HCT116 (cell line): ENCODE measurements around the gene KCNJ16. TPM values are rescaled to one million over a fixed set of nuclear protein-coding genes. Genes with fewer than 3 reads are reported as not detected.

ENCODE experiments used
- ATAC-seq: fragments of 200-7000 bp; cut with Tn5 transposase; 2 replicates; pipeline ENCODE4 v1.9.1; 2020; ENCODE audit warnings: mild to moderate bottlenecking, moderate library complexity
- BruUV-seq: library from RNA; stranded (reverse); fragments of 400-500 nt; replicated peaks from 2 replicates; lab custom pipeline; 2021; lab: Mats Ljungman, UMichigan
- CTCF ChIA-PET: fragments of 300-600 bp; sonication (Branson Sonifier 250); formaldehyde crosslinking; loops from one replicate; lab custom pipeline; 2021; ENCODE audit warnings: antibody characterized with exemption; lab: Charles Lee
- POLR2A ChIA-PET: fragments of 300-600, 350-600 bp; sonication (Branson Sonifier 250); formaldehyde crosslinking; loops from one replicate; lab custom pipeline; 2021; ENCODE audit warnings: antibody characterized with exemption; lab: Charles Lee
- RAD21 ChIA-PET, 2 experiments: fragments of 300-600 bp; sonication (Branson Sonifier 250); formaldehyde crosslinking; loops; one replicate each; lab custom pipeline; 2023; ENCODE audit warnings: low total read pairs in 2 of 2; ENCODE audit not compliant: uncharacterized antibody in 2 of 2, unreplicated experiment in 2 of 2, low non-redundant PET in 1 of 2; lab: Charles Lee
- DNase-seq: peaks from one replicate; pipeline ENCODE4 v3.0.0-alpha.2; 2010; ENCODE audit warnings: low read depth, low spot score
- H2AFZ ChIP-seq: fragments of 200-600 bp; shearing (Covaris generic), sonication (generic); 2 replicates; pipeline ENCODE4 v1.6.1; 2017; ENCODE audit warnings: low read depth, mixed run types, mixed read lengths, antibody characterized with exemption, low read length; ENCODE audit not compliant: poor library complexity, severe bottlenecking
- H3K27ac ChIP-seq: 2 replicates; pipeline ENCODE4 v1.5.1; 2012; ENCODE audit warnings: low read depth, low read length
- H3K27me3 ChIP-seq: fragments of 200-600 bp; sonication (generic); 2 replicates; pipeline ENCODE4 v1.6.1; 2016; ENCODE audit warnings: mixed run types, low read length, mixed read lengths; ENCODE audit not compliant: insufficient read depth
- H3K36me3 ChIP-seq, 2 experiments: fragments of 200-500 bp in 1 of 2; fragments of 200-600 bp in 1 of 2; sonication (Bioruptor generic) in 1 of 2; sonication (generic) in 1 of 2; 2 replicates each; pipeline versions ENCODE4 v1.5.1 to v1.6.1; 2014 to 2016; ENCODE audit warnings: low read length in 2 of 2, inconsistent platforms in 1 of 2, mixed read lengths in 1 of 2, mixed run types in 1 of 2; ENCODE audit not compliant: insufficient read depth in 2 of 2, control insufficient read depth in 1 of 2
- H3K4me1 ChIP-seq, 2 experiments: fragments of 200-600 bp in 1 of 2; sonication (generic) in 1 of 2; 2 replicates each; pipeline versions ENCODE4 v1.5.1 to v1.6.1; 2012 to 2017; ENCODE audit warnings: low read length in 2 of 2, inconsistent platforms in 1 of 2, mild to moderate bottlenecking in 1 of 2, mixed read lengths in 1 of 2, mixed run types in 1 of 2, moderate library complexity in 1 of 2; ENCODE audit not compliant: insufficient read depth in 2 of 2, control insufficient read depth in 1 of 2
- H3K4me2 ChIP-seq: fragments of 200-600 bp; sonication (generic); 2 replicates; pipeline ENCODE4 v1.6.1; 2017; ENCODE audit warnings: mixed run types, low read length, mixed read lengths
- H3K4me3 ChIP-seq, 2 experiments: fragments of 200-600 bp in 1 of 2; sonication (generic) in 1 of 2; replicated peaks in 1 of 2; 2 replicates each; pipeline ENCODE4 v1.5.1; 2011 to 2016; ENCODE audit warnings: low read length in 2 of 2, control low read depth in 1 of 2, low read depth in 1 of 2, mild to moderate bottlenecking in 1 of 2, mixed read lengths in 1 of 2, mixed run types in 1 of 2
- H3K79me2 ChIP-seq: fragments of 200-600 bp; sonication (generic); 2 replicates; pipeline ENCODE4 v1.6.1; 2017; ENCODE audit warnings: mild to moderate bottlenecking, mixed run types, low read length, moderate library complexity, mixed read lengths; ENCODE audit not compliant: insufficient read depth
- H3K9ac ChIP-seq: fragments of 200-600 bp; sonication (generic); 2 replicates; pipeline ENCODE4 v1.6.1; 2016; ENCODE audit warnings: low read length, mixed read lengths
- H3K9me2 ChIP-seq: fragments of 200-600 bp; sonication (generic), shearing (Covaris generic); 2 replicates; pipeline ENCODE4 v1.6.1; 2017; ENCODE audit warnings: mixed run types, mild to moderate bottlenecking, moderate library complexity; ENCODE audit not compliant: insufficient read depth
- H3K9me3 ChIP-seq, 2 experiments: fragments of 200-500 bp in 1 of 2; fragments of 200-600 bp in 1 of 2; sonication (Bioruptor generic) in 1 of 2; sonication (generic) in 1 of 2; 2 replicates each; pipeline ENCODE4 v1.6.1; 2014 to 2017; ENCODE audit warnings: low read length in 2 of 2, mixed read lengths in 2 of 2, inconsistent platforms in 1 of 2, low read depth in 1 of 2, mild to moderate bottlenecking in 1 of 2, mixed run types in 1 of 2, moderate library complexity in 1 of 2; ENCODE audit not compliant: control insufficient read depth in 1 of 2, insufficient read depth in 1 of 2
- H4K20me1 ChIP-seq: fragments of 200-600 bp; sonication (generic), shearing (Covaris generic); 2 replicates; pipeline ENCODE4 v1.6.1; 2017; ENCODE audit warnings: mixed run types, mild to moderate bottlenecking, moderate library complexity; ENCODE audit not compliant: insufficient read depth
- ATF3 ChIP-seq: IDR thresholded peaks from 2 replicates; pipeline ENCODE4 v1.6.1; 2012
- CBX3 ChIP-seq: IDR thresholded peaks from 2 replicates; pipeline ENCODE4 v1.6.1; 2012; ENCODE audit warnings: low read depth
- CEBPB ChIP-seq: IDR thresholded peaks from 2 replicates; pipeline ENCODE4 v1.6.1; 2012; ENCODE audit warnings: low read depth
- CTCF ChIP-seq, 3 experiments: fragments of 200-600 bp in 1 of 3; sonication (generic) in 1 of 3; IDR thresholded peaks in 2 of 3; conservative IDR thresholded peaks in 1 of 3; 2 replicates each; pipeline ENCODE4 v1.5.1; 2012 to 2017; ENCODE audit warnings: low read depth in 2 of 3, low read length in 2 of 3, antibody characterized with exemption in 1 of 3, borderline replicate concordance in 1 of 3, control low read depth in 1 of 3, mild to moderate bottlenecking in 1 of 3, mixed read lengths in 1 of 3, mixed run types in 1 of 3, moderate library complexity in 1 of 3; ENCODE audit not compliant: insufficient read depth in 1 of 3
- EGR1 ChIP-seq: IDR thresholded peaks from 2 replicates; pipeline ENCODE4 v1.6.1; 2012; ENCODE audit warnings: low read depth
- ELF1 ChIP-seq: IDR thresholded peaks from 2 replicates; pipeline ENCODE4 v1.6.1; 2012; ENCODE audit warnings: low read depth, borderline replicate concordance
- EZH2 ChIP-seq: fragments of 200-600 bp; sonication (generic); IDR thresholded peaks from 2 replicates; pipeline ENCODE4 v1.6.1; 2017; ENCODE audit warnings: antibody characterized with exemption, mixed run types
- EZH2phosphoT487 ChIP-seq: fragments of 200-600 bp; IDR thresholded peaks from 2 replicates; pipeline ENCODE4 v1.6.1; 2018; ENCODE audit warnings: antibody characterized with exemption, borderline replicate concordance
- FOSL1 ChIP-seq: IDR thresholded peaks from 2 replicates; pipeline ENCODE4 v1.6.1; 2012; ENCODE audit warnings: low read depth
- JUND ChIP-seq: IDR thresholded peaks from 2 replicates; pipeline ENCODE4 v1.6.1; 2012
- MAX ChIP-seq: IDR thresholded peaks from 2 replicates; pipeline ENCODE4 v1.6.1; 2012
- POLR2A ChIP-seq: IDR thresholded peaks from 2 replicates; pipeline ENCODE4 v1.7.0; 2011; ENCODE audit warnings: borderline replicate concordance; ENCODE audit not compliant: insufficient read depth, insufficient read length; ENCODE audit errors: extremely low read depth
- POLR2AphosphoS5 ChIP-seq: IDR thresholded peaks from 2 replicates; pipeline ENCODE4 v1.6.1; 2011; ENCODE audit warnings: mild to moderate bottlenecking, low read depth, low read length, moderate library complexity
- RAD21 ChIP-seq: IDR thresholded peaks from 2 replicates; pipeline ENCODE4 v1.6.1; 2012; ENCODE audit warnings: low read depth, mild to moderate bottlenecking
- SIN3A ChIP-seq: IDR thresholded peaks from 2 replicates; pipeline ENCODE4 v1.6.1; 2012; ENCODE audit warnings: low read depth
- SP1 ChIP-seq: IDR thresholded peaks from 2 replicates; pipeline ENCODE4 v1.6.1; 2012; ENCODE audit warnings: low read depth
- ZBTB33 ChIP-seq: IDR thresholded peaks from 2 replicates; pipeline ENCODE4 v1.6.1; 2011; ENCODE audit warnings: mild to moderate bottlenecking, low read length, moderate library complexity; ENCODE audit not compliant: insufficient replicate concordance; ENCODE audit errors: extremely low read depth
- ZFX ChIP-seq: fragments of 450-650 bp; IDR thresholded peaks from 2 replicates; pipeline ENCODE4 v1.6.1; 2017
- ZNF274 ChIP-seq: fragments of 200-500 bp; sonication (Bioruptor generic); IDR thresholded peaks from 2 replicates; pipeline ENCODE4 v1.6.1; 2014; ENCODE audit warnings: mild to moderate bottlenecking, low read depth, low read length, inconsistent platforms
- intact Hi-C: fragments of 100-400 bp; cut with micrococcal nuclease; formaldehyde crosslinking; loops from 2 replicates; pipeline ENCODE4 v1.10.0; 2022
- total RNA-seq: library from RNA; stranded (reverse); gene quantifications from one replicate; pipeline ENCODE4 v1.2.1, GENCODE V29; 2021; ENCODE audit not compliant: unreplicated experiment

The KCNJ16 gene
- total RNA-seq, 1 experiment from 2014 or later: not detected

GRCh38 chr17:70071127-70071526, 3.9 kb upstream of the KCNJ16 start:
- no peaks in the 10 kb centered on the region for H3K36me3 ChIP-seq
- H3K9me3 ChIP-seq: peaks cover 3 to 4% of the 10 kb centered on the region in 2 experiments; a peak in 3 of 4 replicates
- DNase-seq (no peak), ATAC-seq (no peak)
- H3K9me2 ChIP-seq: no peaks in the 10 kb centered on the region
- RAD21 ChIA-PET: no interaction called here
- H3K27me3 ChIP-seq: no peaks in the 10 kb centered on the region
- H3K4me1 ChIP-seq: no peaks in the 10 kb centered on the region
- no peak overlapping the region for H3K27ac ChIP-seq
- H3K79me2 ChIP-seq: no peaks in the 10 kb centered on the region
- H4K20me1 ChIP-seq: no peaks in the 10 kb centered on the region
- CTCF ChIA-PET: no interaction called here
- H3K9ac ChIP-seq: no peak overlapping the region
- POLR2A ChIA-PET: no interaction called here
- TF ChIP-seq FOSL1 (no peak), ZNF274 (no peak), ZFX (no peak), SIN3A (no peak), RAD21 (no peak), CEBPB (no peak), MAX (no peak), EZH2phosphoT487 (no peak), EGR1 (no peak), EZH2 (no peak), CTCF (IDR thresholded peaks at IDR 0.05 in 2 of 3, conservative IDR thresholded peaks at IDR 0.05 in 1 of 3; ENCODE audit: borderline replicate concordance in 1 of 3, insufficient read depth in 1 of 3, low read depth in 2 of 3, low read length in 2 of 3) (no peak), ELF1 (no peak), ZBTB33 (no peak), POLR2A (no peak), JUND (no peak), CBX3 (no peak), SP1 (no peak), POLR2AphosphoS5 (no peak), ATF3 (no peak)
- intact Hi-C loops: no loop called here
- no TSS peak for BruUV-seq
- H3K4me2 ChIP-seq: no peak overlapping the region
- no peak overlapping the region for H3K4me3 ChIP-seq
- H2AFZ ChIP-seq: no peak overlapping the region
